ENCODE results near the gene CASQ2.

CASQ2 gene

GRCh38 chr1:115692224-115692623 is 76.3 kb downstream of the CASQ2 start:
- no peak for DNase-seq (ENCODE audit: low read depth)

GRCh38 chr1:115690972-115691371 is 77.5 kb downstream of the CASQ2 start:
- no peak for DNase-seq (ENCODE audit: low read depth)

GRCh38 chr1:115687744-115688143 is 80.8 kb downstream of the CASQ2 start:
- no peak for DNase-seq (ENCODE audit: low read depth)

DNA sequence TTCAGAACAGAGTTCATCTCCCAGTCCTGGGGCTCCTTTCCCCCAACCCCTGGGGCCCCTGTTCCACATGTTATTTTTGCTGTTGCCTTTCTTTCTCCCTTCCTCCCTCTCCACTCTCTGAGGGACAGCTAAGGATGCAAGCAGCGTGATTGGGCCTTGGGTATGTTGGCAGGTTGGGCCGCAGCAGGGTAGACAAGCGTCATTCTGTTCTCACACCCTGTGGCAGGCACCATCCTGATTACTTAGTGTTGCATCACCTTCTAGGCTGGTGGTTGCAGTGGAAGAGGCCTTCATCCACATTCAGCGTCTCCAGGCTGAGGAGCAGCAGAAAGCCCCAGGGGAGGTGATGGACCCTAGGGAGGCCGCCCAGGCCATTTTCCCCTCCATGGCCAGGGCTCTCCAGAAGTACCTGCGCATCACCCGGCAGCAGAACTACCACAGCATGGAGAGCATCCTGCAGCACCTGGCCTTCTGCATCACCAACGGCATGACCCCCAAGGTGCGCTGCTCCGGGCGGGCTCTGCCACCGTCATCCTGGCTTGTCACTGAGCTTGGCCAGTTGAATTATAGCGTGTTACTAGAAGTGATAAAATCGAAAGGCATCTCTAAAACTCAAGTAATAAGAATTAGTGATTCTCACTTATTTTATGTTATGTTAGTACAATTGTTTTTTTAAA is 83.3 kb downstream of the CASQ2 start:
- no peak for DNase-seq (ENCODE audit: low read depth)

DNA sequence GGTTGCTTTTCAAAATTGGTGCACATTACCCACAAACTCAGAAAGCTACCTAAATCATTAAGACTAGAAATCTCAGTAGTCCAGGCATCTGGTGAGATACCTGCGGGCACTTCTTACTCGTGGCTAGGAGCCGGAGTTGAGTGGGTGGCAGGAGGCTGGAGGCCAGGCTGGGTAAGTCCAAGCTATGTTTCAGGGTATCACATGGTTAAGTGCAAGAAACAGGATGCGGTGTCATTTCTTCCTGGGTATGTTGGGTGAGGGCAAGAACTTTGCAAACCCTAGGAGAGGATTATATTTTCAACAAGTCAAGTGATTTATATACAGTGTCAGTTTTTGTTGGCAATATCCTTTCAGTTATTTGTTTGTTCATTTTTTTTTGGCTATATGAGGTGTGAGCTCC is 85.7 kb downstream of the CASQ2 start:
- no peak for DNase-seq (ENCODE audit: low read depth)

- no peak for DNase-seq (ENCODE audit: low read depth)
These were observed 87.8 kb downstream of the CASQ2 start for GRCh38 chr1:115680730-115681111.

DNA sequence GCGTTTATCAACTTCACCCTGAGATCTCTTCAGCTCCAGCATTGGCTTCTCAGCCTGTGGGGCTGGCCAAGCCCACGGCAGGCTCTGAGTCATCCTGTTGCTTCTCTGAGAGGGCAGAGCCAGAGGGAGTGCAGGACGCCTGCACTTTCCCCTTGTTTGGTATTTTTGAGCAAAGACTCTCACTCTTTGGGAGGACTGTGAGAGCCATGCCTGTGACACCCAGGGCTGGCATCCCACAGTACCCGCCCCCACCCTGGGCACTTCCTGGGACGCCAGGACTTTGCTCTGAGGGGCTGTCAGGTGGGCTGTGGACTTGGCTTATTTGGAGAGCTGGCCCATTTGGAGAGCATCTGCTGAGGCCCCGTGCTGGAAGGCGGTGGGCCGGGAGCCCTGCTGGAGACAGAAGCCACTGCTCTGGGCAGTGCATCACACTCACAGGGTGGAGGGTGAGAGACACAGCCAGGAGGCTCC is 89.3 kb downstream of the CASQ2 start:
- peak; percentile 83 for DNase-seq (ENCODE audit: low read depth)

GRCh38 chr1:115678141-115678540 is 90.4 kb downstream of the CASQ2 start:
- DNase-seq (ENCODE audit: low read depth) = peak; percentile 27

DNA sequence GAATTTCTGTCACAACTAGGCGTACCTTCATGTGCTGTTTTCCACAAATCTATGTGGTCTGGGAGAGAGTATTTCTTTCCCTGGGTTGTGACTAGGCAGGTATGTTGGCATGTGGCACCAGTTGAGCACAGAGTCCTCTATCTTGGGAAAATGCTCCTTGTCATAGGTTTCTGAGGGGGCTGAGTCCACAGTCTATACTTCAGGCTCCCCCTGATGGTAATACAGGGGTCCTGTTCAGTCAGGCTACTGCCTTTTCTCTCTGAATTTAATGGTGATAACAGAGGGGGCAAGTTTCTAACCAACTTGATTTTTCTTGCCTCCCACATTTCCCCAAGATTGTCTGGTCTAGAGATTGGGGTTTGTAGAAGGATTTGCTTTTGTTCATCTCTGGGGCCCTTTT is 90.9 kb downstream of the CASQ2 start:
- DNase-seq (ENCODE audit: low read depth) = no peak

- peak; percentile 20 for DNase-seq (ENCODE audit: low read depth)
These were observed 91.3 kb downstream of the CASQ2 start for GRCh38 chr1:115677182-115677555.

DNA sequence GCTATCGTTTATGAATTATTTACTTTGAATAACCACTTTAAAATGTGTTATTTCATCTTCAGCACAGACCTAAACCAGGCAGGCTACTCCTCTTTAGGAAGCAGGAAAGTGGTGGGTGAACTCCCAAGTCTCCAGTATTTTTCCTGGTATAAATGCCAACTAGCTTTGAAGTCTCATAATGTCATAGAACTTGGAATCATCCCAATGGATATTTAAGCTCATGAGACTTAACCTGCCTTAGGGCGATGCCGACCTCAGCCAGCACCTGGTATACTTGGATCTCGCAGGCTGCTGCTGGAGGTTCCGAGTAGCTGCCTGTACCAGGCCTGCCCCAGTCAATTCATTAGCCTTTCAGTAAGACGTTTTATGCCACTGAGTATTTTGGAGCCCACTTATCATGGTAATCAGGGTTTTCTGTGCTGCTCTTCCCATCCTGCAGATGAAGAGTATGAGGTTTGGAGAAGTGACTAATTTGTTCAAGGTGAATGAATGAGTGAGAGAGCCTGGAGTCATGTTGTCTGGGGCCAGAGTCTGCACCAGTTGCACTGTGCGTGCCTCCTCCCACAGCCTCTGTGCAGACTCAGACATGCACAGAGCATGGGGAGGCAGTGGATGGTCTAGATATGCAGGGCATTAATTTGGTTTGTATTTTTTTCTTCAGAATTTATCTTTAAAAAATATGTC is 91.9 kb downstream of the CASQ2 start:
- DNase-seq (ENCODE audit: low read depth) = no peak

- DNase-seq (ENCODE audit: low read depth) = no peak
These were observed 96.1 kb downstream of the CASQ2 start for GRCh38 chr1:115672224-115673009.

DNA sequence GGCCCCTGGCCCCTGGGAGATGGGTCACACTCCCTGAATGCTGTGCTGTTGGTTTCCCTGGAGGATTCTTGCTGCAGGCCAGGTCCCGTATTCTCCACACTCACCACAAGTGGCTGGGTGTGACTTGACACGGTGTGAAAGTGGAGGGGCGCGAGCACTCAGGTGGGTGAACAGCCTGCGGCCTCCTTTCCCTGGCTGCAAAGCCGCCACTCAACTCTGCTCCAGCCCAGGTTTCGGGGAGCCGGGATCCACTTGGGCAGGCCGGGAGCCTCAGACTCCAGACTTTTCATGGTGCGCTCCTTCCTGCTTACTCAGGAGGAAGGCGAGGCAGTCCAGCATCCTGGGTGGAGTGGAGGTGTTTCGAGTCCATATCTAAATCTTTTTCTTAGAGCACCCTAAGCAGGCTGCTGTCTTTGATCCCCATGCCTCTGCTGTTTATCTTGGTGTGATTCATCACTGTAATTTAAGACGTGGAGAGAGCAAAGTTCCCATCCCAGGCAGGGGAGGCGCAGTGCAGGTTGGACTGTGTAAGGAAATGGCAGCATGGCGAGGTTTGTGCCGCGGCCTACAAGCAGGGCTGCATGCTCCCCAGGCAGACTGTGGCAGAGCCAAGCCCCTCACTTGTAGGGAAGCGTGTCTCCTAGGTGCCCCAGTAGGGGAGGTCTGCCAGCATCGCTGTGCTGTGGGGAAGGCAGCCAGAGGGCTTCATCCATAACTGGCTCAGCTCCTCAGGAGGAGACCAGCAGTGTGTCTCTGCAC is 97.2 kb downstream of the CASQ2 start:
- peak; percentile 30 for DNase-seq (ENCODE audit: low read depth)

- no peak for DNase-seq (ENCODE audit: low read depth)
These were observed 97.9 kb downstream of the CASQ2 start for GRCh38 chr1:115670476-115671175.

DNA sequence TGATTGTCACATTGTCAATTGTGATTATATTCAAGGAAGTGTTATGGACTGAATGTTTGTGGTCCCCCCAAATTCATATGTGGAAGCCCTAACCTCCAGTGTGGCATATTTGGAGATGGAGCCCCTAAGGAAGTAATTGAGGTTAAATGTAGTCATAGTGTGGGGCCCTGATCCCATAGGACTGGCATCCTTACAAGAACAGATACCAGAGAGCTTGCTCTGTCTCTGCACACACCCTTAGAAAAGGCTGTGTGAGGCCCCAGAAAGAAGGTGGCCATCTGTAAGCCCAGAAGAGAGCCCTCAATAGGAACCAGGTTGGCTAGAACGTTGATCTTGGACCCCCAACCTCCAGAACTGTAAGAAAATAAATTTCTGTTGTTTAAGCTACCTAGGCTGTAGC is 98.6 kb downstream of the CASQ2 start:
- peak; percentile 23 for DNase-seq (ENCODE audit: low read depth)

DNA sequence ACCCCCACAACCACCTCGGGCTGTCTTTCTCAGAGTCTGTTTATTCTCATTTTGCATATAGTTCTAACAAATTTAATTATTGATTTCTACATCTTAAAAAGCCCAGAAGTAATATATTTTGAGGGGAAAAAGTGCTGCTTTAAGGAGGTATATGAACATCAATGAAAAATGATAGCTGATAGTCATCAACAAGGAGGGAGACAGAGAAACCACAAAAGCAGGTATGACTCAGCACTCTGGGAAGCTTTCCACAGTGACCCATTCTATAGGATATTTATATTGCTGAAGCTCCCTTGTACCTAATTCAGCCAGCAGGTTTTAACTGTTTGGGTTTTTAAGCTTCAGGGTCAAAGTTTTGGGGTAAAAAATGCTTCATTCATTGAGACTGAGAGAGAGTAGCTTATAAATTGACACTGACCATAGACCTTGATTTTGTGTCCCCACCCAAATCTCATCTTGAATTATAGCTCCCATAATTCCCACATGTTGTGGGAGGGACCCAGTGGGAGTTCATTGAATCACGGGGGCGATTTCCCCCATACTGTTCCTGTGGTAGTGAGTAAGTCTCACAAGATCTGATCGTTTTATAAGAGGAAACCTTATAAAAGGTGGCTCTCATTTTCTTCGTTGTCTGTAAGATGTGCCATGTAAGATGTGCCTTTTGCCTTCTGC is 99.4 kb downstream of the CASQ2 start:
- peak; percentile 81 for DNase-seq (ENCODE audit: low read depth)

GRCh38 chr1:115668579-115668978 is 99.9 kb downstream of the CASQ2 start:
- peak; percentile 63 for DNase-seq (ENCODE audit: low read depth)

- DNase-seq (ENCODE audit: low read depth) = no peak
These were observed 101.8 kb downstream of the CASQ2 start for GRCh38 chr1:115666702-115667101.

GRCh38 chr1:115666206-115666605 is 102.3 kb downstream of the CASQ2 start:
- no peak for DNase-seq (ENCODE audit: low read depth)

DNA sequence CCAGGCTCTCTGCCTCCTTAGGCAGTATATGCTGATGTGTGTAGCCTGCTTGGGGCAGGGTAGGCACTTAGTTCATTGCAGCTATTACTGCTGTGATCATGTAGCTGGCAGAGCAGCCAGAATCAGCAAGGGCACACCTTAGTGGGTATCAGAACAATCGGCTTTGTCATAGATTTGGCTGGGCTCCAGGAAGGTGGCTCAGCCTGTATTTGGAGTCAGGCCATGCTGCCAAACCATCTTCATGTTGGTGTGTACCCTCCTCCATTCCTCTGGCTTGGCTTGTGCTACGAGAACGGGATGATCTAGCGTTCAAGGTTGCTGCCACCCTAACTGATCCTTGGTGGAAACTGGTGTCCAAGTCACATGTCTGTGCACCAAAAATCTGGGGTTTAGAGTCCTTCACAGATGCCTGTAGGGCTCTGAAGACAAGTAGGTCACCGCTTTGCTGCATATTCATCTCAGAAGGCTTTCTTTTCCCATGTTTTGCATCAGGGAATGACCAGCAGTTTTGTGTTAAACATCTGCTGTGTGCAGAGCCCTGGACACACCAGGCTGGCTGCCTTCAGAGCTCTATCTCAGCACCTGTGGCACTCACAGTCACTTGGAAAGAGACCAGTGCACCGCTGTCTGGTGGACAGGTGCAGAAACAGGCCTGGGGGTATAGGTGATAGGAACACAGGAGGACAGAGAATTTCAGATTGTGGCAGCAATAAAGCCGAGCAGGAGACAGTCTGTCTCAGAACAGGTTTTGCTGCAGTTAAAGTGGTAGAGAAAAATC is 103.0 kb downstream of the CASQ2 start:
- DNase-seq (ENCODE audit: low read depth) = no peak

All from EH (cell line).